ENCODE data around the gene GBA3. TPM values are rescaled to one million over a fixed set of nuclear protein-coding genes. Genes with fewer than 3 reads are reported as not detected.

GBA3 gene
- total and polyA plus RNA-seq, 2 experiments from 2014 or later, result not detected

DNA sequence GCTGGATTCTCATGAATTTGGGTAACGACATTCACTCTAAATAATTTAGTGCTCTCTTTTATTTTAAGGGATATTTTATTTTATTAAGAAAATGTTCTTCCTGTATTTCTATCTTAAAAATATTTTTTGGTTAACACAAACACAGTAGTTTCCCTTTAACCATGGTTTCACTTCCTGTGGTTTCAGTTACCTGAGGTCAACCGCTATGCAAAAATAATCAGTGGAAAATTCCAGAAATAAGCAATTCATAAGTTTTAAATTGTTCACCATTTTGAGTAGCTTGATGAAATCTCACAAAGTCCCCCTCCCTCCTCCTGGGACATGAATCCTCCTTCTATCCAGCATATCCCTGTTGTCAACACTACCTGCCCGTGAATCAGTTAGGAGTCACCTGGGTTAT lies 71.4 kb downstream of the GBA3 start:
- Histone ChIP-seq H2AFZ (0 out of 2 replicates have a peak overlapping the region, but pooled peaks have one; percentile 10), H3K4me1 (ENCODE audit: insufficient read depth) (no peaks in the 10 kb centered on the region; the same call in 1 of the 2 replicates), H3K9me2 (ENCODE audit: insufficient read depth) (no peaks in the 10 kb centered on the region), H3F3A (replicated peaks; ENCODE audit: low read depth) (no peaks in the 10 kb centered on the region), H3K4me2 (no peak overlapping the region), H3K36me3 (ENCODE audit: insufficient read depth) (no peaks in the 10 kb centered on the region), H3K4me3 (no peak overlapping the region), H3K79me2 (replicated peaks; ENCODE audit: insufficient read depth) (no peaks in the 10 kb centered on the region), H3K27me3 (ENCODE audit: insufficient read depth) (no peaks in the 10 kb centered on the region), H3K27ac (ENCODE audit: low read depth) (no peak overlapping the region), H4K20me1 (replicated peaks; ENCODE audit: insufficient read depth) (no peaks in the 10 kb centered on the region)
- ATAC-seq (no peak), DNase-seq (ENCODE audit: low spot score) (no peak)
- H3K27me3 Mint-ChIP-seq (ENCODE audit: insufficient read depth, low read depth, poor library complexity), result peaks cover 5% of the 10 kb centered on the region
- no peaks in the 10 kb centered on the region for H3K9me3 Mint-ChIP-seq
- no peak overlapping the region for H3K27ac Mint-ChIP-seq
- no peak for TF ChIP-seq ZNF114 (CRISPR knock-in tag; IDR thresholded peaks at IDR 0.05)
- no peak for TF ChIP-seq ZNF331 (CRISPR knock-in tag; IDR thresholded peaks at IDR 0.05; ENCODE audit: low read depth)
- TF ChIP-seq STAT1 (IDR thresholded peaks at IDR 0.05; ENCODE audit: unreplicated experiment), result no peak
- TF ChIP-seq EZH2 (IDR thresholded peaks at IDR 0.05; ENCODE audit: low read depth, unreplicated experiment), result no peak
- TF ChIP-seq, protein P1, sequence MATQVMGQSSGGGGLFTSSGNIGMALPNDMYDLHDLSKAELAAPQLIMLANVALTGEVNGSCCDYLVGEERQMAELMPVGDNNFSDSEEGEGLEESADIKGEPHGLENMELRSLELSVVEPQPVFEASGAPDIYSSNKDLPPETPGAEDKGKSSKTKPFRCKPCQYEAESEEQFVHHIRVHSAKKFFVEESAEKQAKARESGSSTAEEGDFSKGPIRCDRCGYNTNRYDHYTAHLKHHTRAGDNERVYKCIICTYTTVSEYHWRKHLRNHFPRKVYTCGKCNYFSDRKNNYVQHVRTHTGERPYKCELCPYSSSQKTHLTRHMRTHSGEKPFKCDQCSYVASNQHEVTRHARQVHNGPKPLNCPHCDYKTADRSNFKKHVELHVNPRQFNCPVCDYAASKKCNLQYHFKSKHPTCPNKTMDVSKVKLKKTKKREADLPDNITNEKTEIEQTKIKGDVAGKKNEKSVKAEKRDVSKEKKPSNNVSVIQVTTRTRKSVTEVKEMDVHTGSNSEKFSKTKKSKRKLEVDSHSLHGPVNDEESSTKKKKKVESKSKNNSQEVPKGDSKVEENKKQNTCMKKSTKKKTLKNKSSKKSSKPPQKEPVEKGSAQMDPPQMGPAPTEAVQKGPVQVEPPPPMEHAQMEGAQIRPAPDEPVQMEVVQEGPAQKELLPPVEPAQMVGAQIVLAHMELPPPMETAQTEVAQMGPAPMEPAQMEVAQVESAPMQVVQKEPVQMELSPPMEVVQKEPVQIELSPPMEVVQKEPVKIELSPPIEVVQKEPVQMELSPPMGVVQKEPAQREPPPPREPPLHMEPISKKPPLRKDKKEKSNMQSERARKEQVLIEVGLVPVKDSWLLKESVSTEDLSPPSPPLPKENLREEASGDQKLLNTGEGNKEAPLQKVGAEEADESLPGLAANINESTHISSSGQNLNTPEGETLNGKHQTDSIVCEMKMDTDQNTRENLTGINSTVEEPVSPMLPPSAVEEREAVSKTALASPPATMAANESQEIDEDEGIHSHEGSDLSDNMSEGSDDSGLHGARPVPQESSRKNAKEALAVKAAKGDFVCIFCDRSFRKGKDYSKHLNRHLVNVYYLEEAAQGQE (IDR thresholded peaks at IDR 0.05; ENCODE audit: unreplicated experiment), result no peak
- TF ChIP-seq, protein P2, sequence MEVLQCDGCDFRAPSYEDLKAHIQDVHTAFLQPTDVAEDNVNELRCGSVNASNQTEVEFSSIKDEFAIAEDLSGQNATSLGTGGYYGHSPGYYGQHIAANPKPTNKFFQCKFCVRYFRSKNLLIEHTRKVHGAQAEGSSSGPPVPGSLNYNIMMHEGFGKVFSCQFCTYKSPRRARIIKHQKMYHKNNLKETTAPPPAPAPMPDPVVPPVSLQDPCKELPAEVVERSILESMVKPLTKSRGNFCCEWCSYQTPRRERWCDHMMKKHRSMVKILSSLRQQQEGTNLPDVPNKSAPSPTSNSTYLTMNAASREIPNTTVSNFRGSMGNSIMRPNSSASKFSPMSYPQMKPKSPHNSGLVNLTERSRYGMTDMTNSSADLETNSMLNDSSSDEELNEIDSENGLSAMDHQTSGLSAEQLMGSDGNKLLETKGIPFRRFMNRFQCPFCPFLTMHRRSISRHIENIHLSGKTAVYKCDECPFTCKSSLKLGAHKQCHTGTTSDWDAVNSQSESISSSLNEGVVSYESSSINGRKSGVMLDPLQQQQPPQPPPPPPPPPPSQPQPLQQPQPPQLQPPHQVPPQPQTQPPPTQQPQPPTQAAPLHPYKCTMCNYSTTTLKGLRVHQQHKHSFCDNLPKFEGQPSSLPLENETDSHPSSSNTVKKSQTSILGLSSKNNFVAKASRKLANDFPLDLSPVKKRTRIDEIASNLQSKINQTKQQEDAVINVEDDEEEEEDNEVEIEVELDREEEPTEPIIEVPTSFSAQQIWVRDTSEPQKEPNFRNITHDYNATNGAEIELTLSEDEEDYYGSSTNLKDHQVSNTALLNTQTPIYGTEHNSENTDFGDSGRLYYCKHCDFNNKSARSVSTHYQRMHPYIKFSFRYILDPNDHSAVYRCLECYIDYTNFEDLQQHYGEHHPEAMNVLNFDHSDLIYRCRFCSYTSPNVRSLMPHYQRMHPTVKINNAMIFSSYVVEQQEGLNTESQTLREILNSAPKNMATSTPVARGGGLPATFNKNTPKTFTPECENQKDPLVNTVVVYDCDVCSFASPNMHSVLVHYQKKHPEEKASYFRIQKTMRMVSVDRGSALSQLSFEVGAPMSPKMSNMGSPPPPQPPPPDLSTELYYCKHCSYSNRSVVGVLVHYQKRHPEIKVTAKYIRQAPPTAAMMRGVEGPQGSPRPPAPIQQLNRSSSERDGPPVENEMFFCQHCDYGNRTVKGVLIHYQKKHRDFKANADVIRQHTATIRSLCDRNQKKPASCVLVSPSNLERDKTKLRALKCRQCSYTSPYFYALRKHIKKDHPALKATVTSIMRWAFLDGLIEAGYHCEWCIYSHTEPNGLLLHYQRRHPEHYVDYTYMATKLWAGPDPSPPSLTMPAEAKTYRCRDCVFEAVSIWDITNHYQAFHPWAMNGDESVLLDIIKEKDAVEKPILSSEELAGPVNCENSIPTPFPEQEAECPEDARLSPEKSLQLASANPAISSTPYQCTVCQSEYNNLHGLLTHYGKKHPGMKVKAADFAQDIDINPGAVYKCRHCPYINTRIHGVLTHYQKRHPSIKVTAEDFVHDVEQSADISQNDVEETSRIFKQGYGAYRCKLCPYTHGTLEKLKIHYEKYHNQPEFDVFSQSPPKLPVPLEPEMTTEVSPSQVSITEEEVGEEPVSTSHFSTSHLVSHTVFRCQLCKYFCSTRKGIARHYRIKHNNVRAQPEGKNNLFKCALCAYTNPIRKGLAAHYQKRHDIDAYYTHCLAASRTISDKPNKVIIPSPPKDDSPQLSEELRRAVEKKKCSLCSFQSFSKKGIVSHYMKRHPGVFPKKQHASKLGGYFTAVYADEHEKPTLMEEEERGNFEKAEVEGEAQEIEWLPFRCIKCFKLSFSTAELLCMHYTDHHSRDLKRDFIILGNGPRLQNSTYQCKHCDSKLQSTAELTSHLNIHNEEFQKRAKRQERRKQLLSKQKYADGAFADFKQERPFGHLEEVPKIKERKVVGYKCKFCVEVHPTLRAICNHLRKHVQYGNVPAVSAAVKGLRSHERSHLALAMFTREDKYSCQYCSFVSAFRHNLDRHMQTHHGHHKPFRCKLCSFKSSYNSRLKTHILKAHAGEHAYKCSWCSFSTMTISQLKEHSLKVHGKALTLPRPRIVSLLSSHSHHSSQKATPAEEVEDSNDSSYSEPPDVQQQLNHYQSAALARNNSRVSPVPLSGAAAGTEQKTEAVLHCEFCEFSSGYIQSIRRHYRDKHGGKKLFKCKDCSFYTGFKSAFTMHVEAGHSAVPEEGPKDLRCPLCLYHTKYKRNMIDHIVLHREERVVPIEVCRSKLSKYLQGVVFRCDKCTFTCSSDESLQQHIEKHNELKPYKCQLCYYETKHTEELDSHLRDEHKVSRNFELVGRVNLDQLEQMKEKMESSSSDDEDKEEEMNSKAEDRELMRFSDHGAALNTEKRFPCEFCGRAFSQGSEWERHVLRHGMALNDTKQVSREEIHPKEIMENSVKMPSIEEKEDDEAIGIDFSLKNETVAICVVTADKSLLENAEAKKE (CRISPR knock-in tag; IDR thresholded peaks at IDR 0.05), result no peak
- TF ChIP-seq CREB1 (CRISPR knock-in tag; IDR thresholded peaks at IDR 0.05; ENCODE audit: low read depth), result no peak
- TF ChIP-seq, protein P3, sequence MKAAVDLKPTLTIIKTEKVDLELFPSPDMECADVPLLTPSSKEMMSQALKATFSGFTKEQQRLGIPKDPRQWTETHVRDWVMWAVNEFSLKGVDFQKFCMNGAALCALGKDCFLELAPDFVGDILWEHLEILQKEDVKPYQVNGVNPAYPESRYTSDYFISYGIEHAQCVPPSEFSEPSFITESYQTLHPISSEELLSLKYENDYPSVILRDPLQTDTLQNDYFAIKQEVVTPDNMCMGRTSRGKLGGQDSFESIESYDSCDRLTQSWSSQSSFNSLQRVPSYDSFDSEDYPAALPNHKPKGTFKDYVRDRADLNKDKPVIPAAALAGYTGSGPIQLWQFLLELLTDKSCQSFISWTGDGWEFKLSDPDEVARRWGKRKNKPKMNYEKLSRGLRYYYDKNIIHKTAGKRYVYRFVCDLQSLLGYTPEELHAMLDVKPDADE (IDR thresholded peaks at IDR 0.05), result no peak
- TF ChIP-seq, protein P4, sequence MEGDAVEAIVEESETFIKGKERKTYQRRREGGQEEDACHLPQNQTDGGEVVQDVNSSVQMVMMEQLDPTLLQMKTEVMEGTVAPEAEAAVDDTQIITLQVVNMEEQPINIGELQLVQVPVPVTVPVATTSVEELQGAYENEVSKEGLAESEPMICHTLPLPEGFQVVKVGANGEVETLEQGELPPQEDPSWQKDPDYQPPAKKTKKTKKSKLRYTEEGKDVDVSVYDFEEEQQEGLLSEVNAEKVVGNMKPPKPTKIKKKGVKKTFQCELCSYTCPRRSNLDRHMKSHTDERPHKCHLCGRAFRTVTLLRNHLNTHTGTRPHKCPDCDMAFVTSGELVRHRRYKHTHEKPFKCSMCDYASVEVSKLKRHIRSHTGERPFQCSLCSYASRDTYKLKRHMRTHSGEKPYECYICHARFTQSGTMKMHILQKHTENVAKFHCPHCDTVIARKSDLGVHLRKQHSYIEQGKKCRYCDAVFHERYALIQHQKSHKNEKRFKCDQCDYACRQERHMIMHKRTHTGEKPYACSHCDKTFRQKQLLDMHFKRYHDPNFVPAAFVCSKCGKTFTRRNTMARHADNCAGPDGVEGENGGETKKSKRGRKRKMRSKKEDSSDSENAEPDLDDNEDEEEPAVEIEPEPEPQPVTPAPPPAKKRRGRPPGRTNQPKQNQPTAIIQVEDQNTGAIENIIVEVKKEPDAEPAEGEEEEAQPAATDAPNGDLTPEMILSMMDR (conservative IDR thresholded peaks at IDR 0.05; ENCODE audit: low read depth in 2 of 2), result no peak
- no peak for TF ChIP-seq POLR2AphosphoS5 (IDR thresholded peaks at IDR 0.05; ENCODE audit: low read depth)
- TF ChIP-seq EZH2phosphoT487 (IDR thresholded peaks at IDR 0.05; ENCODE audit: unreplicated experiment), result no peak
- no peak for TF ChIP-seq NANOG (IDR thresholded peaks at IDR 0.05; ENCODE audit: borderline replicate concordance)
- no peak for TF ChIP-seq JUNB (IDR thresholded peaks at IDR 0.05; ENCODE audit: unreplicated experiment)
- H3K36me3 Mint-ChIP-seq (ENCODE audit: low read depth), result no peaks in the 10 kb centered on the region
- H3K4me3 Mint-ChIP-seq, result no peak overlapping the region
- peaks cover 14% of the 10 kb centered on the region; the same call in 2 of the 3 replicates for H3K4me1 Mint-ChIP-seq
